Neural progenitor cell (in vitro differentiated cells): ENCODE results near the gene GUCY1B1.

Source experiments
- CTCF ChIP-seq: fragments of 200-600 bp; sonication (generic); IDR thresholded peaks from 2 replicates; pipeline ENCODE4 v1.5.1; 2017; ENCODE audit warnings: antibody characterized with exemption, mild to moderate bottlenecking
- EZH2 ChIP-seq: fragments of 200-600 bp; sonication (generic); IDR thresholded peaks from 2 replicates; pipeline ENCODE4 v1.6.1; 2017; ENCODE audit warnings: antibody characterized with exemption, mild to moderate bottlenecking, moderate library complexity
- EZH2phosphoT487 ChIP-seq: fragments of 200-600 bp; sonication (generic); IDR thresholded peaks from 2 replicates; pipeline ENCODE4 v1.6.1; 2017; ENCODE audit warnings: antibody characterized with exemption

- TF ChIP-seq CTCF (no peak), EZH2 (no peak), EZH2phosphoT487 (no peak)
Measured at GRCh38 chr4:155777971-155778735, 19.3 kb downstream of the GUCY1B1 start.
